Thoracic aorta (tissue), 2 donors: Measurements from ENCODE around the gene LAMB1. TPM values are rescaled to one million over a fixed set of nuclear protein-coding genes. Genes with fewer than 3 reads are reported as not detected.

Source experiments
- ATAC-seq: fragments of 150-250 bp; one replicate; pipeline ENCODE4 v1.8.0; 2017; ENCODE audit warnings: low read depth; ENCODE audit not compliant: insufficient number of reproducible peaks, low FRiP score
- DNase-seq: peaks from one replicate; pipeline ENCODE4 v3.0.0-alpha.2; 2020; ENCODE audit warnings: low spot score
- H3K27ac ChIP-seq, 2 donors: fragments of 200-600 bp; sonication (generic); 1 replicate in 1 of 2; 2 replicates in 1 of 2; pipeline ENCODE4 v1.5.1; 2016; ENCODE audit warnings: mild to moderate bottlenecking in 2 of 2, moderate library complexity in 2 of 2
- H3K27me3 ChIP-seq: fragments of 200-600 bp; sonication (generic); replicated peaks from 2 replicates; pipeline ENCODE4 v1.6.0; 2016; ENCODE audit warnings: mild to moderate bottlenecking; ENCODE audit not compliant: insufficient read depth
- H3K36me3 ChIP-seq: fragments of 200-600 bp; sonication (generic); one replicate; pipeline ENCODE4 v1.5.1; 2016
- H3K4me1 ChIP-seq, 2 donors: fragments of 200-600 bp; sonication (generic); 1 replicate in 1 of 2; 2 replicates in 1 of 2; pipeline versions ENCODE4 v1.5.1 to v1.6.0; 2016; ENCODE audit warnings: low read depth in 2 of 2, mild to moderate bottlenecking in 1 of 2; ENCODE audit not compliant: control insufficient read depth in 1 of 2
- H3K4me3 ChIP-seq: fragments of 200-600 bp; sonication (generic); 2 replicates; pipeline ENCODE4 v1.5.1; 2016; ENCODE audit warnings: mild to moderate bottlenecking
- H3K9me3 ChIP-seq: fragments of 200-600 bp; sonication (generic); 2 replicates; pipeline ENCODE4 v1.5.1; 2016
- CTCF ChIP-seq: fragments of 200-600 bp; sonication (generic); IDR thresholded peaks from one replicate; pipeline ENCODE4 v1.5.1; 2019; ENCODE audit warnings: antibody characterized with exemption
- total RNA-seq, 2 donors: library from RNA; depleted of rRNA; stranded (reverse); fragments of >200 nt; gene quantifications; one replicate each; pipeline versions ENCODE4 v1.1.0 to v1.2.3, GENCODE V29; 2016

LAMB1 gene
- total RNA-seq, 2 donors from 2014 or later, result 144 to 296 TPM

- peaks cover 25 to 51% of the 10 kb centered on the region in 2 donors for H3K4me1 ChIP-seq
- peaks cover 18% of the 10 kb centered on the region for H3K36me3 ChIP-seq
- peak overlapping the region; percentile 70 to 81 for H3K27ac ChIP-seq
- H3K27me3 ChIP-seq, result no peaks in the 10 kb centered on the region
- peak; percentile 3 for ATAC-seq
- H3K9me3 ChIP-seq, result peaks cover 9% of the 10 kb centered on the region
- no peak for TF ChIP-seq CTCF
- H3K4me3 ChIP-seq, result no peak overlapping the region
- DNase-seq, result no peak
Measured at GRCh38 chr7:107971613-107972012, 31.3 kb downstream of the LAMB1 start.

GRCh38 chr7:107971100-107971499 lies 31.9 kb downstream of the LAMB1 start:
- no peak for DNase-seq
- no peak for TF ChIP-seq CTCF
- H3K9me3 ChIP-seq, result peaks cover 9% of the 10 kb centered on the region
- peak overlapping the region; percentile 70 to 81 for H3K27ac ChIP-seq
- ATAC-seq, result no peak
- H3K4me3 ChIP-seq, result no peak overlapping the region
- no peaks in the 10 kb centered on the region for H3K27me3 ChIP-seq
- H3K36me3 ChIP-seq, result peaks cover 15% of the 10 kb centered on the region
- H3K4me1 ChIP-seq, result peaks cover 26 to 56% of the 10 kb centered on the region in 2 donors

GRCh38 chr7:107969856-107970255 lies 33.1 kb downstream of the LAMB1 start:
- Histone ChIP-seq H3K27me3 (no peaks in the 10 kb centered on the region), H3K4me1 (peaks cover 26 to 57% of the 10 kb centered on the region in 2 donors), H3K4me3 (no peak overlapping the region), H3K36me3 (peaks cover 6% of the 10 kb centered on the region), H3K27ac (peak overlapping the region; percentile 70 to 81), H3K9me3 (peaks cover 9% of the 10 kb centered on the region)
- ATAC-seq (no peak), DNase-seq (no peak)
- no peak for TF ChIP-seq CTCF

GRCh38 chr7:107968449-107968848 lies 34.5 kb downstream of the LAMB1 start:
- no peak for ATAC-seq
- no peak for TF ChIP-seq CTCF
- no peak overlapping the region for H3K4me3 ChIP-seq
- H3K27me3 ChIP-seq, result no peaks in the 10 kb centered on the region
- H3K27ac ChIP-seq, result peak overlapping the region; percentile 3 to 55
- no peak for DNase-seq
- no peaks in the 10 kb centered on the region for H3K36me3 ChIP-seq
- H3K9me3 ChIP-seq, result peaks cover 9% of the 10 kb centered on the region
- peaks cover 26 to 57% of the 10 kb centered on the region in 2 donors for H3K4me1 ChIP-seq

GRCh38 chr7:107967420-107967819 lies 35.5 kb downstream of the LAMB1 start:
- Histone ChIP-seq H3K9me3 (peaks cover 9% of the 10 kb centered on the region), H3K27ac (peak overlapping the region; percentile 58 to 64), H3K27me3 (no peaks in the 10 kb centered on the region), H3K4me3 (no peak overlapping the region), H3K4me1 (peaks cover 21 to 48% of the 10 kb centered on the region in 2 donors), H3K36me3 (peaks cover 6% of the 10 kb centered on the region)
- ATAC-seq, result no peak
- DNase-seq, result no peak
- no peak for TF ChIP-seq CTCF
